Measurements from ENCODE around the gene ADAMTS12. TPM values are rescaled to one million over a fixed set of nuclear protein-coding genes. Genes with fewer than 3 reads are reported as not detected.

Gene ADAMTS12
- total RNA-seq, 2 donors from 2014 or later: 0.43 to 1.7 TPM

- Histone ChIP-seq H3K27ac (no peak overlapping the region), H3K9me3 (no peaks in the 10 kb centered on the region), H3K4me1 (peaks cover 0 to 10% of the 10 kb centered on the region in 2 donors), H3K27me3 (no peaks in the 10 kb centered on the region), H3K4me3 (no peak overlapping the region), H3K36me3 (no peaks in the 10 kb centered on the region)
- TF ChIP-seq CTCF (IDR thresholded peaks at IDR 0.05): no peak
- DNase-seq (ENCODE audit: low spot score): no peak
These were observed 122.6 kb downstream of the ADAMTS12 start for GRCh38 chr5:33769196-33769595.

- no peak for DNase-seq (ENCODE audit: low spot score)
- Histone ChIP-seq H3K4me1 (peaks cover 0 to 7% of the 10 kb centered on the region in 2 donors), H3K27me3 (no peaks in the 10 kb centered on the region), H3K36me3 (no peaks in the 10 kb centered on the region), H3K27ac (no peak overlapping the region), H3K4me3 (no peak overlapping the region), H3K9me3 (no peaks in the 10 kb centered on the region)
- TF ChIP-seq CTCF (IDR thresholded peaks at IDR 0.05): no peak
These were observed 125.8 kb downstream of the ADAMTS12 start for GRCh38 chr5:33766023-33766422.

GRCh38 chr5:33764786-33765185 is 127.0 kb downstream of the ADAMTS12 start:
- no peak overlapping the region for H3K27ac ChIP-seq
- no peak for TF ChIP-seq CTCF (IDR thresholded peaks at IDR 0.05)
- no peak for DNase-seq (ENCODE audit: low spot score)

GRCh38 chr5:33763435-33763834 is 128.4 kb downstream of the ADAMTS12 start:
- H3K4me3 ChIP-seq: no peak overlapping the region
- no peak for TF ChIP-seq CTCF (IDR thresholded peaks at IDR 0.05)
- DNase-seq (ENCODE audit: low spot score): no peak

More at GRCh38 chr5:33764786-33765185, 127.0 kb downstream of the ADAMTS12 start:
- Histone ChIP-seq H3K4me3 (no peak overlapping the region), H3K36me3 (no peaks in the 10 kb centered on the region), H3K27me3 (no peaks in the 10 kb centered on the region), H3K9me3 (no peaks in the 10 kb centered on the region), H3K4me1 (peaks cover 0 to 7% of the 10 kb centered on the region in 2 donors)

GRCh38 chr5:33762859-33763258 is 128.9 kb downstream of the ADAMTS12 start:
- no peaks in the 10 kb centered on the region for H3K9me3 ChIP-seq
- no peaks in the 10 kb centered on the region for H3K36me3 ChIP-seq
- no peaks in the 10 kb centered on the region for H3K4me1 ChIP-seq
- no peak overlapping the region for H3K27ac ChIP-seq
- no peak for TF ChIP-seq CTCF (IDR thresholded peaks at IDR 0.05)
- no peaks in the 10 kb centered on the region for H3K27me3 ChIP-seq
- H3K4me3 ChIP-seq: no peak overlapping the region
- no peak for DNase-seq (ENCODE audit: low spot score)

More at GRCh38 chr5:33763435-33763834, 128.4 kb downstream of the ADAMTS12 start:
- no peaks in the 10 kb centered on the region for H3K27me3 ChIP-seq
- no peak overlapping the region for H3K27ac ChIP-seq
- H3K9me3 ChIP-seq: no peaks in the 10 kb centered on the region
- no peaks in the 10 kb centered on the region for H3K36me3 ChIP-seq
- no peaks in the 10 kb centered on the region for H3K4me1 ChIP-seq

- H3K27me3 ChIP-seq: no peaks in the 10 kb centered on the region
- H3K4me3 ChIP-seq: no peak overlapping the region
- H3K9me3 ChIP-seq: no peaks in the 10 kb centered on the region
- H3K36me3 ChIP-seq: no peaks in the 10 kb centered on the region
- H3K4me1 ChIP-seq: no peaks in the 10 kb centered on the region
- TF ChIP-seq CTCF (IDR thresholded peaks at IDR 0.05): no peak
- DNase-seq (ENCODE audit: low spot score): no peak
- H3K27ac ChIP-seq: no peak overlapping the region
These were observed 130.7 kb downstream of the ADAMTS12 start for GRCh38 chr5:33761139-33761538.
